H1 (cell line): ENCODE data around the gene RGS16. TPM values are rescaled to one million over a fixed set of nuclear protein-coding genes. Genes with fewer than 3 reads are reported as not detected.

Experiments
- RAD21 ChIP-seq, 2 experiments: IDR thresholded peaks in 1 of 2; conservative IDR thresholded peaks in 1 of 2; 2 replicates each; pipeline ENCODE4 v1.6.1; 2011; ENCODE audit warnings: low read depth in 2 of 2, low read length in 2 of 2, improper control_type of control experiment in 1 of 2, inconsistent platforms in 1 of 2, mild to moderate bottlenecking in 1 of 2, moderate library complexity in 1 of 2
- polyA plus RNA-seq, 7 experiments: library from polyadenylated mRNA; depleted of rRNA in 3 of 7; stranded (reverse) in 5 of 7; unstranded in 2 of 7; fragments of >200 nt in 5 of 7; fragments of 200-250 nt in 2 of 7; gene quantifications; 1 replicate in 5 of 7; 2 replicates in 1 of 7; 4 replicates in 1 of 7; pipeline versions ENCODE4 v1.2.1 to v1.2.3, GENCODE V29; 2011 to 2013; ENCODE audit warnings: missing spikeins in 2 of 7, mixed read lengths in 2 of 7
- total RNA-seq: library from RNA; stranded (reverse); fragmentation: NEBNext Ultra II Directional; extraction: Animal tissue kit (Norgen Biotek cat#: 25700); gene quantifications from 2 replicates; pipeline ENCODE4 v1.2.1, GENCODE V29; 2021
- TF ChIP-seq, protein P1 (sequence below): fragments of 300-600 bp; sonication (generic); IDR thresholded peaks from 2 replicates; pipeline ENCODE4 v1.7.1; 2012; ENCODE audit warnings: low read length, moderate library complexity, mild to moderate bottlenecking, inconsistent platforms; ENCODE audit not compliant: insufficient replicate concordance

Gene RGS16
- total and polyA plus RNA-seq, 2 of the 8 experiments (the other 6 are each of a cell fraction or from before 2014, with no cell fraction given), result 5.7 to 9.8 TPM

- TF ChIP-seq, protein P1, sequence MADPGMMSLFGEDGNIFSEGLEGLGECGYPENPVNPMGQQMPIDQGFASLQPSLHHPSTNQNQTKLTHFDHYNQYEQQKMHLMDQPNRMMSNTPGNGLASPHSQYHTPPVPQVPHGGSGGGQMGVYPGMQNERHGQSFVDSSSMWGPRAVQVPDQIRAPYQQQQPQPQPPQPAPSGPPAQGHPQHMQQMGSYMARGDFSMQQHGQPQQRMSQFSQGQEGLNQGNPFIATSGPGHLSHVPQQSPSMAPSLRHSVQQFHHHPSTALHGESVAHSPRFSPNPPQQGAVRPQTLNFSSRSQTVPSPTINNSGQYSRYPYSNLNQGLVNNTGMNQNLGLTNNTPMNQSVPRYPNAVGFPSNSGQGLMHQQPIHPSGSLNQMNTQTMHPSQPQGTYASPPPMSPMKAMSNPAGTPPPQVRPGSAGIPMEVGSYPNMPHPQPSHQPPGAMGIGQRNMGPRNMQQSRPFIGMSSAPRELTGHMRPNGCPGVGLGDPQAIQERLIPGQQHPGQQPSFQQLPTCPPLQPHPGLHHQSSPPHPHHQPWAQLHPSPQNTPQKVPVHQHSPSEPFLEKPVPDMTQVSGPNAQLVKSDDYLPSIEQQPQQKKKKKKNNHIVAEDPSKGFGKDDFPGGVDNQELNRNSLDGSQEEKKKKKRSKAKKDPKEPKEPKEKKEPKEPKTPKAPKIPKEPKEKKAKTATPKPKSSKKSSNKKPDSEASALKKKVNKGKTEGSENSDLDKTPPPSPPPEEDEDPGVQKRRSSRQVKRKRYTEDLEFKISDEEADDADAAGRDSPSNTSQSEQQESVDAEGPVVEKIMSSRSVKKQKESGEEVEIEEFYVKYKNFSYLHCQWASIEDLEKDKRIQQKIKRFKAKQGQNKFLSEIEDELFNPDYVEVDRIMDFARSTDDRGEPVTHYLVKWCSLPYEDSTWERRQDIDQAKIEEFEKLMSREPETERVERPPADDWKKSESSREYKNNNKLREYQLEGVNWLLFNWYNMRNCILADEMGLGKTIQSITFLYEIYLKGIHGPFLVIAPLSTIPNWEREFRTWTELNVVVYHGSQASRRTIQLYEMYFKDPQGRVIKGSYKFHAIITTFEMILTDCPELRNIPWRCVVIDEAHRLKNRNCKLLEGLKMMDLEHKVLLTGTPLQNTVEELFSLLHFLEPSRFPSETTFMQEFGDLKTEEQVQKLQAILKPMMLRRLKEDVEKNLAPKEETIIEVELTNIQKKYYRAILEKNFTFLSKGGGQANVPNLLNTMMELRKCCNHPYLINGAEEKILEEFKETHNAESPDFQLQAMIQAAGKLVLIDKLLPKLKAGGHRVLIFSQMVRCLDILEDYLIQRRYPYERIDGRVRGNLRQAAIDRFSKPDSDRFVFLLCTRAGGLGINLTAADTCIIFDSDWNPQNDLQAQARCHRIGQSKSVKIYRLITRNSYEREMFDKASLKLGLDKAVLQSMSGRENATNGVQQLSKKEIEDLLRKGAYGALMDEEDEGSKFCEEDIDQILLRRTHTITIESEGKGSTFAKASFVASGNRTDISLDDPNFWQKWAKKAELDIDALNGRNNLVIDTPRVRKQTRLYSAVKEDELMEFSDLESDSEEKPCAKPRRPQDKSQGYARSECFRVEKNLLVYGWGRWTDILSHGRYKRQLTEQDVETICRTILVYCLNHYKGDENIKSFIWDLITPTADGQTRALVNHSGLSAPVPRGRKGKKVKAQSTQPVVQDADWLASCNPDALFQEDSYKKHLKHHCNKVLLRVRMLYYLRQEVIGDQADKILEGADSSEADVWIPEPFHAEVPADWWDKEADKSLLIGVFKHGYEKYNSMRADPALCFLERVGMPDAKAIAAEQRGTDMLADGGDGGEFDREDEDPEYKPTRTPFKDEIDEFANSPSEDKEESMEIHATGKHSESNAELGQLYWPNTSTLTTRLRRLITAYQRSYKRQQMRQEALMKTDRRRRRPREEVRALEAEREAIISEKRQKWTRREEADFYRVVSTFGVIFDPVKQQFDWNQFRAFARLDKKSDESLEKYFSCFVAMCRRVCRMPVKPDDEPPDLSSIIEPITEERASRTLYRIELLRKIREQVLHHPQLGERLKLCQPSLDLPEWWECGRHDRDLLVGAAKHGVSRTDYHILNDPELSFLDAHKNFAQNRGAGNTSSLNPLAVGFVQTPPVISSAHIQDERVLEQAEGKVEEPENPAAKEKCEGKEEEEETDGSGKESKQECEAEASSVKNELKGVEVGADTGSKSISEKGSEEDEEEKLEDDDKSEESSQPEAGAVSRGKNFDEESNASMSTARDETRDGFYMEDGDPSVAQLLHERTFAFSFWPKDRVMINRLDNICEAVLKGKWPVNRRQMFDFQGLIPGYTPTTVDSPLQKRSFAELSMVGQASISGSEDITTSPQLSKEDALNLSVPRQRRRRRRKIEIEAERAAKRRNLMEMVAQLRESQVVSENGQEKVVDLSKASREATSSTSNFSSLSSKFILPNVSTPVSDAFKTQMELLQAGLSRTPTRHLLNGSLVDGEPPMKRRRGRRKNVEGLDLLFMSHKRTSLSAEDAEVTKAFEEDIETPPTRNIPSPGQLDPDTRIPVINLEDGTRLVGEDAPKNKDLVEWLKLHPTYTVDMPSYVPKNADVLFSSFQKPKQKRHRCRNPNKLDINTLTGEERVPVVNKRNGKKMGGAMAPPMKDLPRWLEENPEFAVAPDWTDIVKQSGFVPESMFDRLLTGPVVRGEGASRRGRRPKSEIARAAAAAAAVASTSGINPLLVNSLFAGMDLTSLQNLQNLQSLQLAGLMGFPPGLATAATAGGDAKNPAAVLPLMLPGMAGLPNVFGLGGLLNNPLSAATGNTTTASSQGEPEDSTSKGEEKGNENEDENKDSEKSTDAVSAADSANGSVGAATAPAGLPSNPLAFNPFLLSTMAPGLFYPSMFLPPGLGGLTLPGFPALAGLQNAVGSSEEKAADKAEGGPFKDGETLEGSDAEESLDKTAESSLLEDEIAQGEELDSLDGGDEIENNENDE, result no peak
- no peak for TF ChIP-seq RAD21 (IDR thresholded peaks at IDR 0.05 in 1 of 2, conservative IDR thresholded peaks at IDR 0.05 in 1 of 2; ENCODE audit: low read depth in 2 of 2, low read length in 2 of 2)
Measured at GRCh38 chr1:182563095-182563494, 41.1 kb downstream of the RGS16 start (continued).
